Hematopoietic multipotent progenitor cell treated with erythropoietin and hydrocortisone succinate and interleukin-3 and kit ligand, for 15 days (in vitro differentiated cells): Measurements from ENCODE around the gene SIVA1.

Source experiments
- DNase-seq: peaks from one replicate; pipeline ENCODE4 v3.0.0-alpha.2; 2015; ENCODE audit warnings: low spot score

Gene SIVA1

DNA sequence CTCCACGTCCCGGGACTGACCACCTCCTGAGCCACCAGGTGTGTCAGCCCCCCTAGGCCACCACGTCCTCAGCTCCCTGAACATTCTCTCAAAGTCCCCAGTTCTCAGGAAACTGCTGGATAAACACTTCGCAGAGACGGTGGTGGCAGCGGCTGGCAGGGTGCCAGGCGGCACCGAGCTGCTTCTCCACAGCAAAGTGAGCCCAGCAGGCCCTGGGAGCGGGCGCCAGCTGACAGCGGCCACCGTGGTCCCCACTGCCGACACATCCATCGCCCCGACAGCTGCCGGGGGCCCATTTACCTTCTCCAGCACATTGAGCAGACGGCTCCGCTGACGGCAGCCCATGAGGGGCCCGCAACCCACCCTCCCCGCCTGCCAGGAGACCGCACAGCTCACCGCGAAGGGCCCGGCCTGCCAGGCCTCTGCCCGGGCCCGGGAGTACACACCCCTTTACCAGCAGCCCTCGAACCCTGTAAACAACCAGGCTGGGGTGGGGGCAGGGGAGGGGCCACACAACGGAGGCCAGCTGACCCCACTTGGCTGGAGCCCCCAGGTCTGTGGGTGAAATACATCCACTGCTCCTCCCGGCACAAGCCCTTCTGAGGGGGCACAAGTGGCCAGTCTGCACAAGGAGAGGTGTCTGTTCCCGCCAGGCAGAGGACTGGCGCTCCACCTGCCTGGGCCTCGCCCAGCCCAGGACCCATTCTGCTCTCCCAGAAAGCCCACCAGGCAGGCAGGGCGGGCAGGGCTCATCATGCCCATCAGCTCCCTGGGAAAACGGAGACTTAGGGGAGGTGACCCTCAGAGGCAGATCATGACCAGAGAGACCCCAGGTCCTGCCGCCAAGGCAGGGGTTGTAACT is 32.1 kb downstream of the SIVA1 start:
- DNase-seq, result no peak

DNA sequence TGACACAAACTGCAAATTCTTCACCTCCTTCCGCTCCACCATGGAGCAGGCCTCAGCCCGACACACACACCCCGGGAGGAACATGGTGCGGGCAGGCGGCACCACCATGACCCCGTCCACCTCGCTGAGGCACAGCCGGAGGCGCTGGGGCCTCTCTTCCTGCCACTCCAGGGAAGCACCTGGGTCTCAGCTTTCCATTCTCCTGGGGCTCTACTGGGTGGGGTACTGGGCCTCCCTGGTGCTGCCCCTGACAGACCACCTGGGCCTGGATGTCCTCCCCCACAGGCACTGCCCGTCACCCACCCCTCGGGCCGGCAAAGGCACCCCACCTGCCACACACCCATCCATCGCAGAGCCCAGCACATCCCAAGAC is 32.7 kb downstream of the SIVA1 start:
- no peak for DNase-seq

DNA sequence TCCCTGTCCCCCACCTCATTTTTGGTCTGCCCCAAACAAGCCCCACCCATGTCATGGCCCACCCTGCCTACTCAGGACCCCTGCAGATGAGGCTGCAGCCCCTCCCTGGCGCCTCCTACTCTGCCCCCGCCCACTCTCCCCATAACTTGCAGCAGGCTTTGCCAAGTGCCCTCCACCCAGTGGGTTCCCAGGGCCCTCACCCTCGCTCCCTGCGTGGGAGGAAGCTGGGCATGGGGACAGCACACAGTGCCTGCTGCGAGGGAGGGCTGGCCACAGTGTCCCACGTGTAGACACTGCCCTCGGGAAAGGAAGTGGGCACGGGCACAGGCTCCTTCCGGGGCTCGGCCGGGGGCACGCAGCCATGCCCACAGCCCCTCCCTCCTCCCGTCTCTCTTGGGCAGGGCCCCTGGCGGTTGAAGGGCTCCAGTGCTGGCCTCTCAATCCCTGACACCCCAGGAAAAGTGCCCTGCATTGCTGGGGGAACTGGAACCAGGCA is 33.2 kb downstream of the SIVA1 start:
- DNase-seq, result no peak

DNA sequence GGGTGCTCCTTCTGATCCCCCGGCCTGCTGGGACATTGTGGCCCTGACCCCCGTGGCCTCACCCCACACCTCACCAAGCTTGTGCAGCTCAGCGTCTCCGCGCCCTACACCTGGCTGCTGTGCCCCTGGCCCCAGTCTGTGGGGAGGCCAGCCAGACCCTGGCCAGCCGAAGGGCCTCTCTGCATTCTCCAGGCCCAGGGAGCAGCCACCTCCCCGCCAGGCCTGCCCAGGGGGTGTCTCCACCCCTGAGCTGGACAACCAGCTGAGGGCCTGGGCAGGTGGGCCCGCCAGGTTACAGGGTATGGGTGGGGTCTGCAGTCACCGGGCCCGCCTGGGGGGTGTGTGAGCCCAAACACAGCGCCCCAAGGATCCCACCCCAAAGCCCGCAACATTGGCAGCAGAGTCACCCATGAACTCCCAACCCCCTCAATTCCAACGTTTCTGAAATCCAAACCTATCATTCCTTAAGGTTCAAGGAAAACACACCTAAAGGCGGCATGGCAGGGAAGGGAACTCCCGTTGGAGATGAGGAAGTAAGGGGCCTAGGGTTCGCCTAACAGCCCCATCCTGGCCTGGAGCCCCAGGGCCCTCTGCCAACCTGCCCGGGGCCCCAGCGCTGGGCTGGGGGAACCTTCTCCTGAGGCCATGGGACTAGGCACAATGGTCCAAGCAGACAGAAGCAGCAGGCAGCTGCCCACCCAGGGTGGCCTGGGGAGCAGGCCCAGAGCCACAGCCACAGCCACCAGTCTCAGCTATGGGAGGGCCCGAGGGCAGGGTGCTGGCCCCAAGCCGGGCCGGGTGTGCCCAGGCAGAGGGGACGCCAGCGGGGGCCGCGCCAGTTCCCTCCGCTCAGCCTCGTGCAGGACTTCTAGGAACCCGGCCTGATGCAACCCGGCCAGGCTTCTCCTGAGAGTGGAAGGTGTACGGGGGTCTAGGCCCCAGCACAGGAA is 34.1 kb downstream of the SIVA1 start:
- no peak for DNase-seq

DNA sequence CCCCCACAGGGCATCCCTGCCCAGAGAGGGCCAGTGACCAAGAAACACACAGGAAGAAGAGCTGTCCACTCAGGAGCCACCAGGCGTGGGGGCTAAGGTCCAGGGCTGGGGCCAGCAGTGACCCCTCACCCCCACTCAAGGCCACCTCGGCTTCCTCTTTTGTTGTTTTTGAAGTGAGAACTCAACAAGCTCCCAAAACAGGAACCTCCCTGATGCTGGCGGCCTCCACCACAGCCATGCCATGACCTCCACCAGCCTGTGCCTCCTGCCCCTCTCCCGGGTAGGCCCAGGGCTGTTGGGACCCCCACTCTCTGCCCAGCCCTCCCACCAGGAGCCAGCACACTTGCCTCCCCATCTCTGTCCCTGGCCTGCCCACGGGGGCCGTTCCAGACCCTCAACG is 34.8 kb downstream of the SIVA1 start:
- no peak for DNase-seq

DNA sequence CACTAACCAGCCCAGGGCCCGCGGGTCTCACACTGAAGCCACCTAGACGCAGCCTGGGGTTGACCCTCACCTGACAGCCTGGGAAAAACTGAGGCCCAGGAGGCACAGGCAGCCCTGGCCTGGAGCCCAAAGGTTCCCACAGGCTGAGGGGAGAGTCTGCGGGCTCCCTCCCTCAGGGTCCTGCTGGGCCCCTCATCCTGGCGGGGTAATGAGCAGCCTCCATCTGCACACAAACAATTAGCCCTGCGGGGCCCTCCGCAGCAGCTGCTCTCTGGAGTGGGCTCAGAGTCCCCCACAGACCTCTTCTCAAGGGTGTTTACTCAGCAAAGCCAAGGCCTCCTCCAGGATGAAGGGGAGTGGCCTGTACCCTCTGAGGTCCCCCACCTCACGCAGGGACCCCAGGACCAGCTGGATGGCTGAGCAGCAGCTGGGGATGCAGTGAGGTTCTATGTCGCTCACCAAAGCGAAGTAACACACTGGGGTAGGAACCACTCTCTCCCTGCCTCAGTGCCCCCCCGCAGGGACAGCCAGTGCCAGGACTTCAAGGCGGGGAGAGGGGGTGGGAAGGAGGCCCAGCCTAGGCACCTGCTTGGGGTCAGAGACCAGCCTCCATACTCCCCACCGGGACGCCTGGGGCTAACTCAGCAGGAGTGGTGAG is 35.3 kb downstream of the SIVA1 start:
- DNase-seq, result no peak

DNA sequence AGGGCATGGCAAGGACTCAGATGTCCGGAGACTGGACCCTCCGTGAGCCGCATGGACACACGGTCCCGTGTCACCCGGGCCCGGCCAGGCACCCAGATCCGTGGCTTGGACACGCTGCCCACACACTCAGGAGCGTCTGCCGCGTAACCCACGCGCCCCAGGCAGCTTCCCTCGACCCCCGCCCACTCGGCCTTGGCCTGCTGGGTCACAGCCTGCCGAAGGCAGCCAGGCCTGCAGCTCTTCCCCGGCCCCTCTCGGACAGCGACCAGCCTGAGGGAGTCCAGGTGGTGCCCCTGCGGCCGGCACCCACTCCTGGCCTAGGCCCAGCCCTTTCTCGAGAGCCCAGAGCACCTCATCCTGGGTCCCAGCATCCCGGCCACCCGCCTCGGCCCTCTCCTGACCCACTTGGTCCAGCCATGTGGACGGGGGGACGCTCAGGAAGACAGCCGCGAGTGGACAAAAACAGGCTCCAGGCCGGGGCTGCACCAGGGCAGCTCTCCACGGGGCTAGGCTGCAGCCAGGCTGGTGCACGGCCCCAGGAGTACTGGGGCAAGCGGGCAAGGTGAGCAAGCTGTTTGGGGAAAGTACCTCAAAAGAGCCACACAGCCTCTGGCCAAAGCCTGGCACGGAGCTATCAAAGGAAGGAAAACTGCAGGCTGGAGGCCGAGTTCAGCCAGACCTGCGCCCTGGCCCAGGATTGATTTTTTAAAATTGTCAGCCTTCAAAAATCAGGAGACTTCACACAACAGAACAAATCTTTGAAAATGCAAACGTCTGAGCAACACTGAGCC is 36.1 kb downstream of the SIVA1 start:
- no peak for DNase-seq

DNA sequence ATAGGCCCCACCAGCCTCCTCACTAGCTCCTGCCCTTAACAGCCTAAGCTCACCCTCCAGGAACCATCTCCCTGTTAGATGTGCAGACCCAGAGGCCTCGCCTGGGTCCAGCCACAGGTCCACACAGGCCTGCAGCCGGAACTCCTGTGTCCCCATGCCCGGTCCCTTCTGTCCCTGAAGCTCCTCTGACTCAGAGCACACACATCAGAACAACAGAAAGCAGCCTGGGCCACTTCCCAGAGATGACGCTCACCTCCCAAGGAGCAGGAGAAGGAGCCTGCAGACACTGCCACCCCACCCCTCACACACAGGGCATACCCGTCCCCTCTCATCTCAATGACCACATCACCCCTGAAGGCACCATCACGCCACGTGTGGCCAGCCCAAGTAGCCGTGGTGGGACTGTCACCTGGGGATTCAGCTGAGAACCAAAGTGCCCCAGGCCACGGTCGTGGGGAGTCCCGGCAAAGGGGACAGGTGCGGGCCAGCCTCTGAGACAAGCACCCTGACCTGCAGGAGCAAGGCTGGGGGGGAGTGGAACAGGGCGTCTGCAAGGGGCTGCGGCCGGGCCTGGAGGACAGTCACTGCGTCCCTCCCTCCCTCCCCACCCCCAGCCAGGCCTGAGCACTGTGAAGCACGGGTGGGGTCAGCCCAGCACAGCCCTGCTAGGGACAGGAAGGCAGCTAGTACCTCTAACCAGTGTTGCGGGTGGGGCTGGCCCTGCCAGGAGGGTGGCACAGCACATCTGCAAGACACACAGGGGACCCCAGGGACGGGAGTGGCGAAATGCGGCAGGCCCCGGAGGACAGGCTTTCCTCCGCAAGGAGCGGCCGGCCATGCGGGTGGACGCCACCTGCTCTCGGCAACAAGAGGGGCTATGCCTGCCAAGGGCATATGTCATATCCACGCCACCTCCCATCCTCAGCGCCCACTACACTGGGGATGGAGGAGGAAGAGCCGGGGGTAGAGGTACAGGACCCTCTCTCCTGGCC is 37.1 kb downstream of the SIVA1 start:
- DNase-seq, result no peak

DNA sequence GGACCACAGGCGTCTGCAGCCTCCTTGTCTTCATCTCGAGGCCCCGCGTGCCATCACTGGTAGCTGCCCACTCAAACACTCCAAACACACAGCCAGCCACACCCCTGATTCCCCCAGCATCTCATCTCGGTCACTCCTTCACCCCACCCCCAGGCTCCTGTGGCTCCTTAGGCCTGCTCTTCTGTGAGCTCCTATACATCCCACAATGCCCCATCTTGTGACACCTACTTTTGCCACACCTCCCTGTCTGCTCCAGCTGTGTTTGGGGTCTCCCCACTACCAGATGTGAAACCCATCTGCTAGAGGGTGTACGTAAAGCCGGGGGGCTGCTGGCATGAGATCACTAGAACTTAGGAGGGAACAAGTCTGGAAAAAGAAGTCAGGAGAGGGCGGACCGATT is 38.5 kb downstream of the SIVA1 start:
- no peak for DNase-seq

DNA sequence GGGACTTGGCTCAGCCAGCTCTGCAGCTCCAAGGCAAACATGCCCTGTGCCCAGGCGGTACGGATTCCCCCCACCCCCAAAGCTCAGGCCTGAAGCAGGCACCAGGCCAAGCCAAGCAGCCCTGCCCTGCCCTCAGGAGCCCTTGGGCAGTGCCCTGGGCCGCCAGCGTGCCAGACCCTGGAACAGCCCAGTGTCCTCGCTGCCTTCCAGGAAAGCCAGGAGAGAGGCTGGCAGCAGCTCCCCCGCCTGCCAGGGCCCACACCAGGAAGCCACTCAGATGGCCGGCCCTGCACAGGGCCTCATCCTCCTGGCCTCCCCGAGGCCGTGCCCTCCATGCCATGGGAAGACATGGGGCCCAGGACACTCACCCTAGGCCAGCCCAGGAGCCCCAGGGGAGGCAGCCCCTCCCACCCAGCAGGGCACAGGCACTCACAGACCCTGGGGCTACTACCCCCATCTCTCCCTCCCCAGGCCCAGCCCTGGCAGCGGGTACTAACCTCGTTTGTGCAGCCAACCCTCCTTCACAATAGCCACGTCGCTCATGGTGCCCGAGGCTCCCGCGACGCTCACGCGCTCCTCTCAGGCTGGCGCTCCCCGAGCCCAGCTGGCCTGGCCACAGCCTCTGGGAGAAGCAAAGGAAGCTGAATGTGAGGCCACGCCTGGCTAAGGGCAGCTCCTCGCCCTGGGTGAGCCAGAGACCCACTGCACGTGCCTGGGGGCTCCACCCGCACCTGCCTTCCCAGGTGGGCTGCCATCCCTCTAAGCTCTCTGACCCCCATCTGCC is 39.3 kb downstream of the SIVA1 start:
- DNase-seq, result no peak

DNA sequence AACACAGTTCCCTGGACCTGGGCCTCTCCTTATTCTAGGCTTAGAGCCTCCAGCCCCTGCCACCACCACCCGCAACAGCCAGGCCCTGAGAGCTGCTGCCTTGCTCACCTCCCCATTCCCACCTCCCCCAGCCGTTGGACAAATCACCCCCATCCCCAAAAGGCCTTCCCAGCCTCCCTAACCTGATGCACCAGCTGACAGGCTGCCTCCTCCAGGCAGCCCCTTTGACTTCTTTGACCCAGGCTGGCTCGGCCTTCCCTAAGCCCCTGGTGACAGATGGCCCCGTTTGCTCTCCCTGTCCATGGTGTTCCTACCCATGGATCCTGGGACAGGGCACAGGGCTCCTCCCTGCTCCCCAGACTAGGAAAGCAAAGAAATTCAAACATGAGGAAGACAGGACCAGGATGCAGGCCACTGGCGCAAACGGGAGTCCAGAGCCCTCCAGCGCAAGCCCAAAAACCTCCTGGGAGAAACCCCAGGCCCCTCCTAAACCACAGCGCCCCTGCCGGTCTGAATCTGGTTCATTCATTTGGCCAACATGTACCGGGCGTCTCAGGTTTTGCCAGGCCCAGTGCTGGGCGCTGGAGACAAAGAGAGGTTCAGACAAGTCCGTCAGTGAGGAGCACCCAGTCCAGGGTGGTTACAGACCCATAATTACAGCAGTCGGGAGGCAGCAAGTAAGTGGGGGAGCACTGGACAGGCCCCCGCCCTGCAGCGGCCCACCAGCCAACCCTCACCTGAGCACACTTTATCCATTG is 40.2 kb downstream of the SIVA1 start:
- DNase-seq, result no peak

DNA sequence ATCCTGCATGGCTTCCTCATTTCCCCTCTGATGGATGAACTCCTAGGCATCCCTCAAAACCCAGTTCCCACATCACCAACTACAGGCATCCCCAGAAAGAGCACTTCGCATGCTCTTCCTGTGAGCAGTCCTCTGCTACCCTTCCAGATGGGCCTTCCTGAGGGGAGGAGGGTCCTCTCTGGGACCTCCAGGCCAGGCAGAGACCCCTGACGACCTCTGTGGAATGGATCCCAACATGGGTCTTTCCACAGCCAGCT is 40.7 kb downstream of the SIVA1 start:
- no peak for DNase-seq

DNA sequence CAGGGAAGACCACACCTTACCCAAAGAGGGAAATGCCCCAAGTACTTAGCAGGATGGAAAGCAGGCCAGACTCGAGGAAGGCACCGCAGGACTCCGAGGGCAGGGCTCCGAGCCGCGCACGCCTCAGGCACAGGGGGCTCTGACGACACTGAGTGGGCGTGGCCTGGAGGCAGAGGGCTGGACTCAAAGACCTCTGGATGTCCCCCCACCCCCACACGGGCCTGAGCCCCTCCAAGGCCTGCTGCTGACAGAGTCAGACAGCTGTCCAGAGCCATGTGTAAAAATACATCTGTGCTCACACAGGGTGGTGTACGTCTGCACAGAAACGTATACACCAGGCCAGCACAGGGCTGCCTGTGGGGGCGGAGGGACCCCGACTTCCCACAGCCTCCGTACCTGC is 41.2 kb downstream of the SIVA1 start:
- peak; percentile 32 for DNase-seq

DNA sequence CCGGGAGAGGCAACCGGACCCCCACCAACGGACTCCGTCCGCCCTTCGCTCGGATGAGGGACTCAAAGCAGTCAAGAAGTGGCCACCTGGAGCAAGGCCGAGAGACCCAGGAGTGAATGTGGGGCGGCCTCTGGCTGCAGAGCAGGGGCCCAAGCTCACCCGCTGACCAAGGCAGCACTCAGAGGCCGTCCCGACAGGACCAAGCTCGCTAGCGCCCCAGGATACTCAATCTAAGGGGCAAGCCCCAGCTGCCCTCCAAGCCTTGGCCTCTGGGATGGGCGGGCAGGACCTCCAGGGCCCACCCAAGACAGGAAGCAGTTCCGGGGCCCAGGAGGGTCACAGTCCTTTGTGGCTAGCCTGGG is 41.7 kb downstream of the SIVA1 start:
- peak; percentile 11 for DNase-seq

DNA sequence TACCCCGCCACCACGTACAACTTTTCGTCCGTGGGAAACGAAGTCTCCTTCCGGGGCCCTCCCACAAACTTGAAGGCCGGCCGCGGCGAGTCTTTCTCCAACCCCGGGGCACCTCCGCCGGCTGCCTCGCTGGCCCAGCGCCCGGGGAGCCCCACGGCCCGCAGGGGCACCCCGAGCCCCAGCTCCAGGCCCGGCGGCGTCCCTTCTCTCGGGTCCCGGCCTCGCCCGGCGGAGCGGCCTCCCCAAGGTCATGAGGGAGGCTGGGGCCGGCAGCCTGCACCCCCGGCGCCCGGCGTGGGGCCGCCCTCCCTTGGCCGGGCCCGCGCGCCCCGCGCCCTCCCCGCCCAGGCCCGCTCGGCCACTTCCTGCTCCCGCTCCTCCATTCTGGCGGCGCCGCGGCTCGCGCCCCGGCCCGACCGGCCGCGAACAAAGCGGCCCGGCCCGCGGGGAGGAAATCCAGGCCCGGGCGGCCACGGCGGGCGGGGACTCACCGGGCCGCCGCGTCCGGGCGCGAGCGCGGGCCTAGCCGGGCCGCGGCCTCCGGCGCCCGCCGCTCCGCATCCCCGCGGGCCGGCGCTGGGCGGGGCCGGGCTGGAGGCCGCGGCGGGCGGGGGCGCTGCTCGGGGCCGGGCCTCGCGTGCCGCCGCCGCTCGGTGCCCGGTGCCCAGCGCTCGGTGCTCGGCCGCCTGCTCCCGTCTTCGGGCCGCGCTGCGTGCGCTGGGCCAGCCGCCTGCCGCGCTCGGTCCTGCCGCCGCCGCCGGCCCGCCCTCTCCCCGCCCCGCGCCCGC is 42.2 kb downstream of the SIVA1 start, which contains the start of gene AKT1:
AKT1 (minus strand) TSS at position 756 of the 788 bp plus-strand sequence. CDS start 3,105 bp downstream, outside the sequence.
- DNase-seq, result peak; percentile 16

DNA sequence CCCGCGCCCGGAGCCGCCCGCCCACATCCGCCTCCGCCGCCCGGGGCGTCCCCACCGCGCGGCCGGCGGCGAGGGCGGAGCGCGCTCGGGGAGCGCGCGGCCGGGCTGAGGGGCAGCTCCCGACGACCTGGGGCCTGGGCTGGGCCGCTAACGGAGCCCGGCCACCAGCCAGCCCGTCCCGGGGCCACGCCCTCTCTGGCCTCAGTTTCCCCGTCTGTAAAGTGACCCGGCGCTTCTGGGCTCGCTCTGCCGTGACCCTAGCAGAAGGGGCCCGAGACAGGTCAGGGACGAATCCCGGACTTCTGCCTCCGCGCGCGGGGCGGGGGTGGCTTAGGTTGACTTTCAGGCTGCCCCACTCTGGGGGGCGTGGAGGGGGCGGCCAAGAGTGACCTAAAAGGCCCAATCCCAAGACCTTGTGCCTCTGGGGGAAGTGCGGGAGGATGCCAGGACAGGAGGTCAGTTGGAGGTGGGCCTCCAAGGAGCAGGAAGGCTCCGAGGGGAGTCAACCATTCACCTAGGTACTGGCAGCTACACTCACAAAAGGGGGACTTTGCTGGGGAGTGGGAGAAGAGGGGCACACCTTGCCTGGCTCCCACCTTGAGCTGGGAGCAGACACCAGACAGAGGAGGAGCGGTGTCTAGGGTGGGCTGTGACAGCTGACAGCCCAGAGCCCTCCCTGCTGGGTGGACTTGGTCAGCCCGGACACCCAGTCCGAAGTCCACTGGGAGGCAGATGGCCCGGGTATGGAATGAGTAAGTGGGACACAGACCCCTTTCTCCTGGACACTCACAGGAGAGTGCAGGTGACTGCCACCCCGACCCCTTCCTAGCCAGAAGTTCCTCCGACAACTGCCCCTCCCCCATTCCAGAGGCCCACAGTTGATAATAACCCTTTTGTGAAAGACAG is 43.1 kb downstream of the SIVA1 start:
- DNase-seq, result peak; percentile 60

DNA sequence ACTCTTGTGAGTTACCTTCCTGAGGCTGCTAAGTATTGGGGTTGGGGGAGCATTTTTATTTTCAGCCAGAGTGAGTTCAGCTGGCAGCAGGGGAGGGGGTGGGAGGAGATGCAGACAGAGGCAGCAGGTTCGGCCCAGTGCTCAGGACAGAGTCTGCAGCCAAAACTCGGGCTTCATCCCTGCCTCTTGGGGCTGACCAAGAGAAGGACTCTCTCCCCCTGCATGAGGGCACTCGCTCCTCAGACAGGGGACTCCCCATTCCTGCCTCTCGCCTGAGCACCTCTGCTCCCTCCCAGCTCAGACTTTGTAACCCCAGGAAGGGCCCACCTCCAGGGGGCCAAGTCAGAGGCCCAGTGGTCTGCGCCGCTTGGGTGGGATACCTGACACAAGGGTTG is 43.7 kb downstream of the SIVA1 start:
- DNase-seq, result no peak
